H1 (cell line): ENCODE results near the gene STARD3. TPM values are rescaled to one million over a fixed set of nuclear protein-coding genes. Genes with fewer than 3 reads are reported as not detected.

Experiments used
- CTCF ChIA-PET: fragments of 300-600 bp; sonication (Branson Sonifier 250); formaldehyde crosslinking; loops from one replicate; lab custom pipeline; 2021; ENCODE audit not compliant: partially characterized antibody; lab: Charles Lee
- POLR2A ChIA-PET: fragments of 300-600 bp; sonication (Branson Sonifier 250); formaldehyde crosslinking; loops from one replicate; lab custom pipeline; 2021; ENCODE audit warnings: inconsistent platforms; ENCODE audit not compliant: partially characterized antibody; lab: Charles Lee
- DNase-seq, 2 experiments: peaks; one replicate each; pipeline versions ENCODE4 v3.0.0 to v3.0.0-alpha.2; 2010 to 2022; ENCODE audit warnings: low spot score in 2 of 2, low read depth in 1 of 2, mixed read lengths in 1 of 2
- FAIRE-seq: peaks from 2 replicates; lab custom pipeline; 2011; peaks lifted over from hg19 to GRCh38; lab: Jason Lieb, UNC
- H2AFZ ChIP-seq: 2 replicates; pipeline ENCODE4 v1.8.1; 2012; ENCODE audit warnings: low read length, inconsistent platforms
- H2AK5ac ChIP-seq: 2 replicates; pipeline ENCODE4 v1.6.1; 2013; ENCODE audit warnings: low read depth, low read length
- H2BK120ac ChIP-seq: replicated peaks from 2 replicates; pipeline ENCODE3; 2013; ENCODE audit warnings: low read depth, low read length, inconsistent platforms
- H2BK12ac ChIP-seq: 2 replicates; pipeline ENCODE4 v1.6.1; 2013; ENCODE audit warnings: low read depth, low read length
- H2BK15ac ChIP-seq: 2 replicates; pipeline ENCODE4 v1.6.1; 2013; ENCODE audit warnings: low read length
- H2BK20ac ChIP-seq: 2 replicates; pipeline ENCODE4 v1.6.1; 2013; ENCODE audit warnings: low read length
- H2BK5ac ChIP-seq: 2 replicates; pipeline ENCODE4 v1.6.1; 2013; ENCODE audit warnings: low read depth, low read length
- H3K14ac ChIP-seq: 2 replicates; pipeline ENCODE4 v1.6.1; 2013; ENCODE audit warnings: inconsistent platforms; ENCODE audit not compliant: insufficient read length
- H3K18ac ChIP-seq: 2 replicates; pipeline ENCODE4 v1.6.1; 2013; ENCODE audit warnings: low read length; ENCODE audit errors: extremely low read depth
- H3K23ac ChIP-seq: 2 replicates; pipeline ENCODE4 v1.6.1; 2013; ENCODE audit warnings: inconsistent platforms; ENCODE audit not compliant: insufficient read length
- H3K23me2 ChIP-seq: 2 replicates; pipeline ENCODE4 v1.6.1; 2013; ENCODE audit warnings: low read depth, low read length
- H3K27ac ChIP-seq: 2 replicates; pipeline ENCODE4 v1.6.1; 2011; ENCODE audit warnings: low read depth, low read length, inconsistent platforms
- H3K27me3 ChIP-seq, 4 experiments: replicated peaks in 1 of 4; 1 replicate in 1 of 4; 2 replicates in 3 of 4; pipeline versions ENCODE4 v1.6.1 to v1.8.1; 2011 to 2013; ENCODE audit warnings: low read length in 3 of 4, mild to moderate bottlenecking in 3 of 4, inconsistent platforms in 2 of 4, mixed read lengths in 2 of 4, moderate library complexity in 1 of 4; ENCODE audit not compliant: control insufficient read depth in 3 of 4, insufficient read depth in 3 of 4; ENCODE audit errors: extremely low read depth in 1 of 4
- H3K36me3 ChIP-seq, 4 experiments: 2 replicates each; pipeline versions ENCODE4 v1.6.1 to v1.8.1; 2011 to 2013; ENCODE audit warnings: mild to moderate bottlenecking in 4 of 4, low read length in 3 of 4, moderate library complexity in 2 of 4, control low read depth in 1 of 4, inconsistent platforms in 1 of 4; ENCODE audit not compliant: insufficient read depth in 4 of 4, control insufficient read depth in 2 of 4
- H3K4ac ChIP-seq: replicated peaks from 2 replicates; pipeline ENCODE3; 2013; ENCODE audit warnings: low read length, low read depth, mixed read lengths, inconsistent platforms; ENCODE audit not compliant: insufficient read length
- H3K4me1 ChIP-seq, 4 experiments: replicated peaks in 1 of 4; 1 replicate in 1 of 4; 2 replicates in 3 of 4; pipeline versions ENCODE4 v1.6.1 to v1.8.1; 2011 to 2013; ENCODE audit warnings: low read length in 3 of 4, inconsistent platforms in 2 of 4, mixed read lengths in 1 of 4; ENCODE audit not compliant: insufficient read depth in 4 of 4, control insufficient read depth in 3 of 4
- H3K4me2 ChIP-seq, 2 experiments: 2 replicates each; pipeline versions ENCODE4 v1.6.1 to v1.8.1; 2011 to 2013; ENCODE audit warnings: low read depth in 2 of 2, low read length in 2 of 2, control low read depth in 1 of 2, inconsistent platforms in 1 of 2, mild to moderate bottlenecking in 1 of 2; ENCODE audit not compliant: insufficient read depth in 1 of 2
- H3K4me3 ChIP-seq, 4 experiments: fragments of 200-600, 300-600 bp in 1 of 4; sonication (generic), shearing (Covaris generic), sonication (Bioruptor Twin) in 1 of 4; 2 replicates each; pipeline versions ENCODE4 v1.5.1 to v1.8.1; 2011 to 2016; ENCODE audit warnings: low read length in 4 of 4, low read depth in 3 of 4, control low read depth in 2 of 4, inconsistent platforms in 2 of 4, mild to moderate bottlenecking in 2 of 4, mixed read lengths in 1 of 4, moderate library complexity in 1 of 4; ENCODE audit not compliant: insufficient read depth in 2 of 4; ENCODE audit errors: extremely low read depth in 1 of 4
- H3K56ac ChIP-seq: replicated peaks from 2 replicates; pipeline ENCODE3; 2013; ENCODE audit warnings: low read depth, mild to moderate bottlenecking, mixed read lengths, low read length, inconsistent platforms; ENCODE audit not compliant: insufficient read length
- H3K79me1 ChIP-seq: 2 replicates; pipeline ENCODE4 v1.6.1; 2013; ENCODE audit warnings: low read depth, low read length, control low read depth
- H3K79me2 ChIP-seq, 2 experiments: 2 replicates each; pipeline versions ENCODE4 v1.6.1 to v1.8.1; 2012 to 2013; ENCODE audit warnings: low read length in 2 of 2, mild to moderate bottlenecking in 2 of 2, inconsistent platforms in 1 of 2; ENCODE audit not compliant: insufficient read depth in 2 of 2, control insufficient read depth in 1 of 2
- H3K9ac ChIP-seq, 4 experiments: replicated peaks in 1 of 4; 1 replicate in 1 of 4; 2 replicates in 3 of 4; pipeline versions ENCODE4 v1.6.1 to v1.8.1; 2011 to 2013; ENCODE audit warnings: low read depth in 3 of 4, low read length in 3 of 4, control low read depth in 2 of 4, mild to moderate bottlenecking in 2 of 4, moderate library complexity in 2 of 4, inconsistent platforms in 1 of 4; ENCODE audit errors: extremely low read depth in 1 of 4
- H3K9me3 ChIP-seq, 2 experiments: 2 replicates each; pipeline versions ENCODE4 v1.6.1 to v1.8.1; 2012 to 2013; ENCODE audit warnings: mild to moderate bottlenecking in 2 of 2, moderate library complexity in 2 of 2, control low read depth in 1 of 2, inconsistent platforms in 1 of 2, low read depth in 1 of 2, low read length in 1 of 2, mixed read lengths in 1 of 2; ENCODE audit not compliant: insufficient read depth in 2 of 2
- H4K20me1 ChIP-seq, 2 experiments: replicated peaks in 1 of 2; 2 replicates each; pipeline versions ENCODE3 to v1.8.1; 2011 to 2013; ENCODE audit warnings: inconsistent platforms in 2 of 2, low read length in 2 of 2, mild to moderate bottlenecking in 1 of 2; ENCODE audit not compliant: insufficient read depth in 2 of 2, control insufficient read depth in 1 of 2
- H4K5ac ChIP-seq: 2 replicates; pipeline ENCODE4 v1.6.1; 2013; ENCODE audit warnings: low read length, low read depth, mixed read lengths, inconsistent platforms; ENCODE audit not compliant: insufficient read length
- H4K8ac ChIP-seq: 2 replicates; pipeline ENCODE4 v1.8.0; 2013; ENCODE audit warnings: mild to moderate bottlenecking, moderate library complexity, low read length, inconsistent platforms; ENCODE audit not compliant: insufficient read depth; ENCODE audit errors: extremely low read depth
- H4K91ac ChIP-seq: replicated peaks from 2 replicates; pipeline ENCODE3; 2013; ENCODE audit warnings: low read length, mixed read lengths, inconsistent platforms; ENCODE audit not compliant: insufficient read length
- ASH2L ChIP-seq: fragments of 200-600, 300-600 bp; sonication (generic); IDR thresholded peaks from one replicate; pipeline ENCODE4 v1.7.1; 2017; ENCODE audit warnings: low read length
- EGR1 ChIP-seq: IDR thresholded peaks from 2 replicates; pipeline ENCODE4 v1.6.1; 2011; ENCODE audit warnings: low read depth, low read length, borderline replicate concordance
- EP300 ChIP-seq, 2 experiments: IDR thresholded peaks; 1 replicate in 1 of 2; 2 replicates in 1 of 2; pipeline ENCODE4 v1.6.1; 2011 to 2012; ENCODE audit warnings: low read depth in 2 of 2, low read length in 2 of 2, mild to moderate bottlenecking in 2 of 2, borderline replicate concordance in 1 of 2, inconsistent platforms in 1 of 2, moderate library complexity in 1 of 2
- FOSL1 ChIP-seq: IDR thresholded peaks from 2 replicates; pipeline ENCODE4 v1.6.1; 2011; ENCODE audit warnings: mild to moderate bottlenecking, low read depth, low read length, moderate library complexity; ENCODE audit not compliant: insufficient read depth
- JUND ChIP-seq: IDR thresholded peaks from 2 replicates; pipeline ENCODE4 v1.6.1; 2011; ENCODE audit warnings: mild to moderate bottlenecking, improper control_type of control experiment, low read length
- RBBP5 ChIP-seq: IDR thresholded peaks from 2 replicates; pipeline ENCODE4 v1.7.1; 2012; ENCODE audit warnings: low read depth, mild to moderate bottlenecking, inconsistent platforms, low read length, moderate library complexity, borderline replicate concordance
- SIRT6 ChIP-seq: IDR thresholded peaks from one replicate; pipeline ENCODE4 v1.7.1; 2012; ENCODE audit warnings: low read length, inconsistent platforms
- SIX5 ChIP-seq: IDR thresholded peaks from 2 replicates; pipeline ENCODE4 v1.6.1; 2011; ENCODE audit warnings: mild to moderate bottlenecking, low read depth, low read length
- SP2 ChIP-seq: IDR thresholded peaks from 2 replicates; pipeline ENCODE4 v1.6.1; 2012; ENCODE audit warnings: mild to moderate bottlenecking, low read length, inconsistent platforms
- SP4 ChIP-seq: IDR thresholded peaks from 2 replicates; pipeline ENCODE4 v1.6.1; 2012; ENCODE audit warnings: low read length, inconsistent platforms
- TBP ChIP-seq: IDR thresholded peaks from 2 replicates; pipeline ENCODE4 v1.6.1; 2011; ENCODE audit warnings: low read depth, low read length, improper control_type of control experiment
- TEAD4 ChIP-seq: IDR thresholded peaks from 2 replicates; pipeline ENCODE4 v1.6.1; 2012; ENCODE audit warnings: low read depth, low read length, inconsistent platforms, mixed read lengths
- WGBS, 2 experiments: shearing (Covaris generic) in 1 of 2; methylation state at CpG; one replicate each; pipeline versions ENCODE4 v1.1.6 to v1.1.7; 2013 to 2015; ENCODE audit warnings: low lambda C conversion rate in 2 of 2, mixed read lengths in 2 of 2, inconsistent platforms in 1 of 2, low coverage in 1 of 2, missing lambda C conversion rate in 1 of 2; ENCODE audit not compliant: insufficient replicate concordance in 2 of 2, insufficient coverage in 1 of 2, insufficient read length in 1 of 2; ENCODE audit errors: extremely low coverage in 1 of 2, missing lambda C conversion rate in 1 of 2; 5-methylcytosine and 5-hydroxymethylcytosine counted together
- polyA plus RNA-seq, 7 experiments: library from polyadenylated mRNA; depleted of rRNA in 3 of 7; stranded (reverse) in 5 of 7; unstranded in 2 of 7; fragments of >200 nt in 5 of 7; fragments of 200-250 nt in 2 of 7; gene quantifications; 1 replicate in 5 of 7; 2 replicates in 1 of 7; 4 replicates in 1 of 7; pipeline versions ENCODE4 v1.2.1 to v1.2.3, GENCODE V29; 2011 to 2013; ENCODE audit warnings: missing spikeins in 2 of 7, mixed read lengths in 2 of 7
- total RNA-seq: library from RNA; stranded (reverse); fragmentation: NEBNext Ultra II Directional; extraction: Animal tissue kit (Norgen Biotek cat#: 25700); gene quantifications from 2 replicates; pipeline ENCODE4 v1.2.1, GENCODE V29; 2021

Gene STARD3
- total and polyA plus RNA-seq, 2 of the 8 experiments (the other 6 are each of a cell fraction or from before 2014, with no cell fraction given): 47.6 to 80.3 TPM

DNA sequence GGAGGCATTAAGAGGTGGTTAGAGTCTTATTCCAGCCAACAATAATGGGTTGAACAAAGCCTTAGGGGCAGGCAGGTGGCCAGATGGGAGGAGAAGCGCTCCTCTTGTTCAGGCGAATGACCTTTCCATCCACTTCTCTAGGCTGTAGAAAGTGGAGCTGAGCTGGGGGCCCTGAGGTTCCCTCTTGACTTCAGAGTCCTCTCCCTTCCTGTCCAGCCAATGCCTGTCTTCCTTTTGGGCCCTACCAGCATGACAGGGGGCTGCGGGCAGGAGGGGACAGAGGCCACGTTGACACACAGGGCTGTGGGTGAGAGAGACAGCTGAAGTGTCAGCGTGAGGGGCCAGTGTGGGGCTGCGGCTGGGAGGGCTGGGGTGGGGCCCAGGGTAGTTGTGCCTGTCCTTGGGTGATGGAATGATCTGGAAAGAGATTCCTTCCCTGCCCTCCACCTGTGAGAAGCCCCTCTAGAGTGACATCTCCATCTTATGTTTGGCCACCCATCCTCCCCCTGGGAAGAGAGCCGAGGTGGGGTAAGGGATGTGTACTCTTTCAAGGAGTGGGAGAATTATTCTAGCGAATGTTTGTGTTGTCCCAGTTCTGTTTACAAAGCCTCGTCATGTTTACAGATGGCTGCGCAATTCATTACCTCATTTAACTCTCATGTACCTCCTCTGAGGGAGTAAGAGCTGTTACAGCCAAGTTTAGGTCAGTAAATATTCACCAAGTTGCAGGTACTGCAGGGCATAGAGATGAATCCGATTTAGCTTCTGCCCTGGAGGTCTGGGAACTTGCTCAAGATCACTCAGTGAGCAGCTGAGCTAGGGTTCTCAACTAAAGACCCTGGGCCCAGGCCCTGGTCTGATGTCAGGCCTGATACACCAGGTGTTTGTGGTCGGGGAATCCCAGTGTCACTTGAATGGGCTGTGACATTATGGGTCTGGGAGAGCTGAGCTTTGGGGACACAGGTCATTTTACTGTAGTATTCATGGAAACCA, 66.3 kb downstream of the STARD3 start:
- Histone ChIP-seq H4K5ac (no peak overlapping the region), H3K18ac (no peak overlapping the region), H3K79me2 (peaks cover 42 to 98% of the 10 kb centered on the region in 2 experiments), H3K9ac (no peak overlapping the region), H2BK120ac (no peak overlapping the region), H4K8ac (no peak overlapping the region), H3K4me2 (peak overlapping the region; percentile 88 to 94), H3K23me2 (peaks cover 13% of the 10 kb centered on the region), H4K91ac (no peak overlapping the region), H3K27ac (no peak overlapping the region), H3K56ac (no peak overlapping the region), H3K9me3 (no peaks in the 10 kb centered on the region), H2BK12ac (no peak overlapping the region), H3K79me1 (peaks cover 22% of the 10 kb centered on the region), H2BK20ac (no peak overlapping the region), H4K20me1 (peaks cover 21 to 26% of the 10 kb centered on the region in 2 experiments), H3K36me3 (peaks cover 3 to 17% (median 9%) of the 10 kb centered on the region in 4 experiments; a peak in 7 of 8 replicates), H3K27me3 (no peaks in the 10 kb centered on the region), H2BK15ac (no peak overlapping the region), H3K23ac (no peak overlapping the region), H3K4me3 (peak overlapping the region in 1 of 4 experiments; percentile 94; a peak in 2 of 8 replicates), H2BK5ac (peak overlapping the region; percentile 75; the same call in 1 of the 2 replicates), H3K4me1 (peaks cover 12 to 43% (median 27%) of the 10 kb centered on the region in 4 experiments), H2AFZ (no peak overlapping the region), H2AK5ac (no peak overlapping the region), H3K14ac (no peak overlapping the region), H3K4ac (no peak overlapping the region)
- FAIRE-seq (no peak), DNase-seq (no peak)
- WGBS, 2 experiments: 85% methylated on average over 12 of the region's 12 CpGs; no CpG with 5 or more reads in 1 of the 2 experiments
- ChIA-PET CTCF (interaction anchor here (0.6 to 52.4 kb wide), 11 partner anchors 7 to 69 kb away, joined by 3 to 1885 read pairs (median 5); partner anchors contain the start of genes MIEN1, PPP1R1B and STARD3), POLR2A (interaction anchor here (0.6 to 38.1 kb wide), 8 partner anchors 12 to 262 kb away, joined by 3 to 708 read pairs (median 6); partner anchors contain the start of genes MIEN1, PGAP3, PNMT and TCAP)
- no peak for TF ChIP-seq JUND
- TF ChIP-seq FOSL1: no peak
- TF ChIP-seq EP300 (IDR thresholded peaks at IDR 0.05; ENCODE audit: borderline replicate concordance in 1 of 2, low read depth in 2 of 2, low read length in 2 of 2): no peak
- no peak for TF ChIP-seq TBP
- TF ChIP-seq SP2: no peak
- no peak for TF ChIP-seq TEAD4
- TF ChIP-seq SIX5: no peak
- no peak for TF ChIP-seq SP4
- TF ChIP-seq EGR1: no peak
- no peak for TF ChIP-seq SIRT6
- no peak for TF ChIP-seq RBBP5
- TF ChIP-seq ASH2L: no peak
